Caco-2 (cell line): ENCODE data around the gene ADIPOR2. TPM values are rescaled to one million over a fixed set of nuclear protein-coding genes. Genes with fewer than 3 reads are reported as not detected.
A peak's percentile ranks its signal among the peaks of the same experiment; 100 is the strongest.

Experiments used
- BruUV-seq: library from RNA; stranded (reverse); fragments of 400-500 nt; replicated peaks from 2 replicates; lab custom pipeline; 2021; lab: Mats Ljungman, UMichigan
- CTCF ChIA-PET: fragments of 300-600 bp; sonication (Branson Sonifier 250); formaldehyde crosslinking; loops from one replicate; lab custom pipeline; 2022; ENCODE audit warnings: antibody characterized with exemption; lab: Charles Lee
- POLR2A ChIA-PET: fragments of 300-600 bp; sonication (Branson Sonifier 250); formaldehyde crosslinking; loops from one replicate; lab custom pipeline; 2022; ENCODE audit warnings: antibody characterized with exemption; lab: Charles Lee
- DNase-seq, 2 experiments: peaks; one replicate each; pipeline versions ENCODE4 v3.0.0 to v3.0.0-alpha.2; 2020 to 2022
- H3K27me3 ChIP-seq: replicated peaks from 2 replicates; pipeline ENCODE4 v1.6.0; 2011; ENCODE audit warnings: low read length; ENCODE audit not compliant: control insufficient read depth, insufficient read depth
- H3K36me3 ChIP-seq: 2 replicates; pipeline ENCODE4 v1.5.1; 2011; ENCODE audit warnings: low read length; ENCODE audit not compliant: control insufficient read depth, insufficient read depth
- H3K4me1 ChIP-seq: fragments of 250-450 bp; sonication (Bioruptor Pico); 2 replicates; pipeline ENCODE4 v1.5.1; 2020; ENCODE audit warnings: mild to moderate bottlenecking
- H3K4me3 ChIP-seq: 2 replicates; pipeline ENCODE4 v1.5.1; 2011; ENCODE audit warnings: low read depth, mild to moderate bottlenecking, control low read depth, low read length
- H3K9me3 ChIP-seq: fragments of 250-450 bp; sonication (Bioruptor Pico); 2 replicates; pipeline ENCODE4 v1.5.1; 2020; ENCODE audit warnings: mild to moderate bottlenecking, moderate library complexity
- H3K27ac Mint-ChIP-seq: one replicate; pipeline ENCODE4 v1.8.0; 2022; ENCODE audit warnings: mixed read lengths; ENCODE audit not compliant: unreplicated experiment
- H3K27me3 Mint-ChIP-seq: one replicate; pipeline ENCODE4 v1.8.0; 2022; ENCODE audit warnings: mixed read lengths; ENCODE audit not compliant: insufficient read depth, unreplicated experiment
- H3K36me3 Mint-ChIP-seq: one replicate; pipeline ENCODE4 v1.8.0; 2022; ENCODE audit warnings: mild to moderate bottlenecking, mixed read lengths; ENCODE audit not compliant: insufficient read depth, unreplicated experiment
- H3K4me1 Mint-ChIP-seq: one replicate; pipeline ENCODE4 v1.8.0; 2022; ENCODE audit warnings: low read depth, mixed read lengths; ENCODE audit not compliant: unreplicated experiment
- H3K4me3 Mint-ChIP-seq: one replicate; pipeline ENCODE4 v1.8.0; 2022; ENCODE audit warnings: mild to moderate bottlenecking, moderate library complexity, mixed read lengths; ENCODE audit not compliant: unreplicated experiment
- H3K9me3 Mint-ChIP-seq: one replicate; pipeline ENCODE4 v1.8.0; 2022; ENCODE audit warnings: mixed read lengths; ENCODE audit not compliant: unreplicated experiment
- intact Hi-C: fragments of 100-400 bp; cut with micrococcal nuclease; formaldehyde crosslinking; loops from one replicate; pipeline ENCODE4 v1.10.0; 2022; ENCODE audit not compliant: unreplicated experiment
- total RNA-seq: library from RNA; stranded (reverse); gene quantifications from 2 replicates; pipeline ENCODE4 v1.2.3, GENCODE V29; 2022
- TF ChIP-seq, protein P1 (sequence below), 2 experiments: fragments of 200-600 bp in 1 of 2; IDR thresholded peaks; 1 replicate in 1 of 2; 2 replicates in 1 of 2; pipeline versions ENCODE4 v1.5.1 to v1.8.0; 2011 to 2022; ENCODE audit warnings: antibody characterized with exemption in 1 of 2, control low read depth in 1 of 2, inconsistent platforms in 1 of 2, low read depth in 1 of 2, low read length in 1 of 2, mild to moderate bottlenecking in 1 of 2, moderate library complexity in 1 of 2; ENCODE audit not compliant: insufficient read depth in 1 of 2, severe bottlenecking in 1 of 2, unreplicated experiment in 1 of 2

Gene ADIPOR2
- total RNA-seq, 1 experiment from 2014 or later: 119 TPM

GRCh38 chr12:1776170-1776921 lies 85.5 kb downstream of the ADIPOR2 start:
- peak overlapping the region; percentile 62 for H3K27ac Mint-ChIP-seq
- intact Hi-C loops: no loop called here
- H3K36me3 ChIP-seq: peaks cover 4% of the 10 kb centered on the region
- DNase-seq: peak in 1 of 2 experiments; percentile 36
- peaks cover 75% of the 10 kb centered on the region for H3K36me3 Mint-ChIP-seq
- no peak overlapping the region for H3K4me3 Mint-ChIP-seq
- ChIA-PET POLR2A (interaction anchor here (0.6 to 1.4 kb wide), 2 partner anchors 9 to 85 kb away, joined by 3 read pairs; no protein-coding TSS in a partner anchor), CTCF (interaction anchor here (0.6 to 1.6 kb wide), 3 partner anchors 14 to 152 kb away, joined by 3 to 4 read pairs (median 4); no protein-coding TSS in a partner anchor)
- BruUV-seq: no TSS peak
- no peaks in the 10 kb centered on the region for H3K9me3 ChIP-seq
- peaks cover 26% of the 10 kb centered on the region for H3K4me1 ChIP-seq
- H3K27me3 Mint-ChIP-seq: no peaks in the 10 kb centered on the region
- peaks cover 32% of the 10 kb centered on the region for H3K4me1 Mint-ChIP-seq
- TF ChIP-seq, protein P1, sequence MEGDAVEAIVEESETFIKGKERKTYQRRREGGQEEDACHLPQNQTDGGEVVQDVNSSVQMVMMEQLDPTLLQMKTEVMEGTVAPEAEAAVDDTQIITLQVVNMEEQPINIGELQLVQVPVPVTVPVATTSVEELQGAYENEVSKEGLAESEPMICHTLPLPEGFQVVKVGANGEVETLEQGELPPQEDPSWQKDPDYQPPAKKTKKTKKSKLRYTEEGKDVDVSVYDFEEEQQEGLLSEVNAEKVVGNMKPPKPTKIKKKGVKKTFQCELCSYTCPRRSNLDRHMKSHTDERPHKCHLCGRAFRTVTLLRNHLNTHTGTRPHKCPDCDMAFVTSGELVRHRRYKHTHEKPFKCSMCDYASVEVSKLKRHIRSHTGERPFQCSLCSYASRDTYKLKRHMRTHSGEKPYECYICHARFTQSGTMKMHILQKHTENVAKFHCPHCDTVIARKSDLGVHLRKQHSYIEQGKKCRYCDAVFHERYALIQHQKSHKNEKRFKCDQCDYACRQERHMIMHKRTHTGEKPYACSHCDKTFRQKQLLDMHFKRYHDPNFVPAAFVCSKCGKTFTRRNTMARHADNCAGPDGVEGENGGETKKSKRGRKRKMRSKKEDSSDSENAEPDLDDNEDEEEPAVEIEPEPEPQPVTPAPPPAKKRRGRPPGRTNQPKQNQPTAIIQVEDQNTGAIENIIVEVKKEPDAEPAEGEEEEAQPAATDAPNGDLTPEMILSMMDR (IDR thresholded peaks at IDR 0.05; ENCODE audit: insufficient read depth in 1 of 2, low read depth in 1 of 2, low read length in 1 of 2, severe bottlenecking in 1 of 2, unreplicated experiment in 1 of 2): no peak
- no peaks in the 10 kb centered on the region for H3K9me3 Mint-ChIP-seq
- no peak overlapping the region for H3K4me3 ChIP-seq
- no peaks in the 10 kb centered on the region for H3K27me3 ChIP-seq

- TF ChIP-seq, protein P1 (IDR thresholded peaks at IDR 0.05; ENCODE audit: insufficient read depth in 1 of 2, low read depth in 1 of 2, low read length in 1 of 2, severe bottlenecking in 1 of 2, unreplicated experiment in 1 of 2): no peak
- CTCF ChIA-PET: no interaction called here
- Histone ChIP-seq H3K36me3 (peaks cover 4% of the 10 kb centered on the region), H3K27me3 (no peaks in the 10 kb centered on the region), H3K4me3 (no peak overlapping the region), H3K4me1 (peaks cover 39% of the 10 kb centered on the region), H3K9me3 (no peaks in the 10 kb centered on the region)
- POLR2A ChIA-PET: no interaction called here
- H3K4me3 Mint-ChIP-seq: no peak overlapping the region
- no peaks in the 10 kb centered on the region for H3K27me3 Mint-ChIP-seq
- peaks cover 43% of the 10 kb centered on the region for H3K4me1 Mint-ChIP-seq
- H3K36me3 Mint-ChIP-seq: peaks cover 77% of the 10 kb centered on the region
- no peak for DNase-seq
- no peaks in the 10 kb centered on the region for H3K9me3 Mint-ChIP-seq
- no TSS peak for BruUV-seq
- H3K27ac Mint-ChIP-seq: no peak overlapping the region
- intact Hi-C loops: no loop called here
Observed at GRCh38 chr12:1777798-1778197, 86.9 kb downstream of the ADIPOR2 start.

GRCh38 chr12:1778911-1779310 lies 88.0 kb downstream of the ADIPOR2 start:
- peaks cover 78% of the 10 kb centered on the region for H3K36me3 Mint-ChIP-seq
- ChIA-PET POLR2A (no interaction called here), CTCF (no interaction called here)
- H3K4me1 Mint-ChIP-seq: peaks cover 38% of the 10 kb centered on the region
- H3K4me3 ChIP-seq: no peak overlapping the region
- TF ChIP-seq, protein P1 (IDR thresholded peaks at IDR 0.05; ENCODE audit: insufficient read depth in 1 of 2, low read depth in 1 of 2, low read length in 1 of 2, severe bottlenecking in 1 of 2, unreplicated experiment in 1 of 2): no peak
- peaks cover 39% of the 10 kb centered on the region for H3K4me1 ChIP-seq
- intact Hi-C loops: no loop called here
- DNase-seq: no peak
- H3K27ac Mint-ChIP-seq: no peak overlapping the region
- H3K9me3 Mint-ChIP-seq: no peaks in the 10 kb centered on the region
- H3K27me3 Mint-ChIP-seq: no peaks in the 10 kb centered on the region
- TSS peak; percentile 5 for BruUV-seq
- H3K9me3 ChIP-seq: no peaks in the 10 kb centered on the region
- H3K27me3 ChIP-seq: no peaks in the 10 kb centered on the region
- H3K4me3 Mint-ChIP-seq: no peak overlapping the region
- H3K36me3 ChIP-seq: peaks cover 2% of the 10 kb centered on the region; the same call in 1 of the 2 replicates
